Activated CD4-positive, alpha-beta T cell treated with anti-CD3 and anti-CD28 coated beads for 24 hours (primary cell): ENCODE results near the gene ADGRG6.
"Not testable (repeated sequence)": the region's sequence is repeated elsewhere in the genome, so short reads cannot be mapped to it uniquely, and the experiment has no call there.

Experiments
- DNase-seq, 2 donors: peaks; one replicate each; pipeline ENCODE4 v3.0.0-alpha.2; 2020; ENCODE audit warnings: low read depth in 2 of 2

The ADGRG6 gene

DNA sequence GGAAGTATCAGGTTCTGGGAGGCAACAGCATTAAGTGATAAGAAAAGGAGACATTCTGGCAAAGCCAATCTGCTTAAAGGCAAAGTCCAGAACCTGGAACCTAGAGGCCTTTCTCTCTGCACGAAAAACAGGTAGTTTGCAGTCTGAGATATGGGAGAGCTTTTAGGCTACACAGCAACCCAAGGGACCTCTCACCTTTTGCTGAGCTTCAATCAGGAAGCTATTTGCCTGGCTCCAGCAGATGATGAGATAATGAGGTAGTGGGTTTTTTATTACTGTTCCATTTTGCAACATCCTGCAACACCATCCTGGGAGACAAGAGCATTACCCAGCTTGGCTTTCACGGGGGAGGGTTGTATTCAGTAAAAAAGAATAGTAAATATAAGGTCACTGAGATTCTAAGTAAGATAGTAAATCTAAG, 143.1 kb downstream of the ADGRG6 start:
- DNase-seq: no peak

DNA sequence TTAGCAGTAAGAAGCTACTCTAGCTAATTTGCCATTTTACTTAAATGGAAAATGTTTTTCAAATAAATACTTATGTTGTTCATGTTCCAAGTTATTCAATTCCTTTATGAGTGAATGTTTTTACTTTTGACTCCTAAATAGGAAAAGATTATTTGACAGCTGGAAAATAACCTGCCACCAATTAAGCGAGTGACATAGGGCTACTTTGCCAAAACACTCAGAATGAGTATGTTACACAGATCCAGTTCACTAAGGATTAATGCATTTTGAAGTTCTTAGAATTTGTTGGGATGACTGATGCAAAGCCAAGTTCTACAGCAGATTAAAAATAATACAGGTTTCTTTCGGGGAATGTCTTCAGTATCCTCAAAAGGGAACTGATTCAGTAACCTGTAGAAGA, 144.4 kb downstream of the ADGRG6 start:
- DNase-seq: no peak

DNA sequence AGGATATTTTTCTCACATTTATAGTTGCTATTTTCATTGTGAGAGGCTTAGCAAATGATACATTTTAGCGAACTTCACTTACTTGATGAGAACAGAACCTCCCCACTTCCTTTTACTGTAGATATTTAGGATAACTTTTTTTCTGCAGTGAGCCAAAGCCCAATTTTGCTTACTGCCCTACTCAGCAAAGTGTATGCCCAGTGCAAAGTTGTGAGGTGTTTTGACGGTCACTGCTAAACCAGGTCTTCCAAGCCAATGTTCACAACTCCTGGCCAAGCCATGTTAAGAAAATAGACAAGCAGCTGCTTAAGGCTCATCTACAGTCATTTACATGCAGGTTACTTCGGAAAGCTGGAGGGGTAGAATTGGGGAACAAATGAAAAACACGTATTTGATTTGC, 144.8 kb downstream of the ADGRG6 start:
- no peak for DNase-seq

DNA sequence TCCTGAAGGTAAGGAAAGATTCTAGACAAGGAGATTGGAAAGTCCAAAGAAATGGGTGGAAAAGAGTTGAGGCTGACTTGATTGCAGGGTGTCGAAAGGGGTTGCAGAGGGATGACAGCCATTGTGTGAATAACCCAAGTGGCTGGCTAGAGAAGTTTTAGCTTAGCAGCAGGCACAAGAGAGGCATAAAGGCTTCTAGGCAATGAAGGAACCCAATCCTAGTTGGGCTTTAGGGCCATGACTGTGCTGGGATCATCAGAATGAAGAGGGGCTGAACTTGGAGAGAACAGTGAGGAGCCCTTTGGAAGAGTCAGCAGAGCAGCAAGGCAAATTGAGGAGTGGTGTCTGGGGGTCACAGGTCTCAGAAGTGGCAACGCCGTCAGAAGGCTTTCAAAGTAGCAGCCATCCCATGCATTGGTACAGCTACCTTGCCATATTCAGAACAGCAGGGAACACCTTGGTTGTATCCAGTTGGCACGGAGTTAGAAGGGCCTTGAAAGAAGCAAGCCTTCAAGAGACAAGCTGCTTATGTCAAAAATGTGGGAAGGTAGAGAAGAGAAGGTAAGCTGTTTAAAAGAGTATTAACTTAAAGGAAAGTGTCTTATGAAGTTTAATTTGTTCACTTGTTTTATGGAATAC, 146.4 kb downstream of the ADGRG6 start:
- DNase-seq: no peak

DNA sequence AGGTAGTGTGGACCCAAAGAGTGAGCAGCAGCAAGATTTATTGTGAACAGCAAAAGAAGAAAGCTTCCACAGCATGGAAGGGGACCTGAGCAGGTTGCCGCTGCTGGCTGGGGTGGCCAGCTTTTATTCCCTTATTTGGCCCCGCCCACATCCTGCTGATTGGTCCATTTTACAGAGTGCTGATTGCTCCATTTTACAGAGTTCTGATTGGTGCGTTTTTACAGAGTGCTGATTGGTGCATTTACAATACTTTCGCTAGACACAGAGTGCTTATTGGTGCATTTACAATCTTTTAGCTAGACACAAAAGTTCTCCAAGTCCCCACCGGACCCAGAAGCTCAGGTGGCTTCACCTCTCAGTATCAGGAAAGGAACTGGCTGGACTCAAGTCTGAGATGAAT, 149.0 kb downstream of the ADGRG6 start:
- DNase-seq: not testable (repeated sequence)

DNA sequence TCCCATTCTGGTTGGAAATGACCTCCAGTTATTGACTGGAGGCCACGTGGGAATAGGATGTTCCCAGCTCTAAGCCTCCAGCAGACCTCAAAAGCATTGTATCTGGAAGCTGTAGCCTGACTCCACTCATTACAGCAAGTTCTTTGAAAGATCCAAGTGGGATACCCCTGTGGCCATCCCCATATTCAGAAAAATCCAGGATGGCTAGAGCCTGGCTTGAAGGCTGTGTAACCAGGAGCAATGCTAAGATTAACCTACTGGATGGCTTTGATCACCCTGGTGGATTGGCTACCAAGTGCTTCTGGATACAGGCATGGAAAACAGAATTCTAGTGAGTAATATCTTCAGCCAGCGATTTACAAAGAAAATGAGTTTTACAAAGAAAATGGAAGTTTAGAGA, 151.2 kb downstream of the ADGRG6 start:
- no peak for DNase-seq

DNA sequence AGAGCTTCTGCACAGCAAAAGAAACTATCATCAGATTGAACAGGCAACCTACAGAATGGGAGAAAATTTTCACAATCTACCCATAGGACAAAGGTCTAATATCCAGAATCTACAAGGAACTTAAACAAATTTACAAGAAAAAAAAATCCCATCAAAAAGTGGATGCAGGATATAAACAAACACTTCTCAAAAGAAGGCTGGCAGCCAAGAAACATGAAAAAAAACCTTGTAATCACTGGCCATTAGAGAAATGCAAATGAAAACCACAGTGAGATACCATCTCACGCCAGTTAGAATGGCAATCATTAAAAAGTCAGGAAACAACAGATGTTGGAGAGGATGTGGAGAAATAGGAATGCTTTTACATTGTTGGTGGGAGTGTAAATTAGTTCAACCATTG, 152.4 kb downstream of the ADGRG6 start:
- DNase-seq: not testable (repeated sequence)

DNA sequence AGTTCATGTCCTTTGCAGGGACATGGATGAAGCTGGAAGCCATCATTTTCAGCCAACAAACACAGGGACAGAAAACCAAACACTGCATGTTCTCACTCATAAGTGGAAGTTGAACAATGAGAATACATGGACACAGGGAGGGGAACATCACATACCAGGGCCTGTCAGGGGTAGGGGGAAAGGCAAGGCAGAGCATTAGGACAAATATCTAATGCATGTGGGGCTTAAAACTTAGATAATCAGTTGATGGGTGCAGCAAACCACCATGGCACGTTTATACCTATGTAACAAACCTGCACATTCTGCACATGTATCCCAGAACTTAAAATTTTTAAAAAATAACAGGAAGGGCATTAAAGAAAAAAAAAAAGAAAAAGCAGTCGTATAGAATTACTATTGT, 153.0 kb downstream of the ADGRG6 start:
- not testable (repeated sequence) for DNase-seq

DNA sequence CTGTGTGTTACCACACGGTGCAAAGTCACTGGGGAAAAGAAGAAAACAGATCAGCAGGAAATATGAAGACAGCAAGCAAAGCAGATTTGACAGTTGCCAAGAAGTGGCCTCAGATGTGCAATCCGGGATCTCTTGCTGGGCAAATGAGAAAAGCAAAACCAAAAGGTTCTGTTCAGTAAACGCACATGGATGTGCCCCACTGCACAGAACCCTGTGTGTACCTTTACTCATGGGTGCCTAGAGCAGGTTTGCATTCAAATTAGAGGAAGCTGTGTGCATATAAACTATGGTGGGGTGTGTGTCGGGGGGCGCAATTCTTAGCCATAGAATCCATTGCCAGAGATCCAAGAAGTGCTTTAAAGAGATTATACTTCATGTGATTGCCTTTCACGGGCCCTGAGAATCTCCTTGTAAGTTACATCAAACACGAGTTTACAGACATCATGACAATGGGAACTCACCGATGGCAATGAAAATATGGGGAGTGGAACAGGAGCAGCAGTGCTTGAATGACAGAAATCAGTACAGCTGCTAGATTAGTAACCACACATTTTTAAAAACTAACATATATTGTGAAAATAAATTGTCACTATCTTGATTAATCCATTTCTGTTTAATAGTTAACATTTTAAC, 154.3 kb downstream of the ADGRG6 start:
- no peak for DNase-seq

DNA sequence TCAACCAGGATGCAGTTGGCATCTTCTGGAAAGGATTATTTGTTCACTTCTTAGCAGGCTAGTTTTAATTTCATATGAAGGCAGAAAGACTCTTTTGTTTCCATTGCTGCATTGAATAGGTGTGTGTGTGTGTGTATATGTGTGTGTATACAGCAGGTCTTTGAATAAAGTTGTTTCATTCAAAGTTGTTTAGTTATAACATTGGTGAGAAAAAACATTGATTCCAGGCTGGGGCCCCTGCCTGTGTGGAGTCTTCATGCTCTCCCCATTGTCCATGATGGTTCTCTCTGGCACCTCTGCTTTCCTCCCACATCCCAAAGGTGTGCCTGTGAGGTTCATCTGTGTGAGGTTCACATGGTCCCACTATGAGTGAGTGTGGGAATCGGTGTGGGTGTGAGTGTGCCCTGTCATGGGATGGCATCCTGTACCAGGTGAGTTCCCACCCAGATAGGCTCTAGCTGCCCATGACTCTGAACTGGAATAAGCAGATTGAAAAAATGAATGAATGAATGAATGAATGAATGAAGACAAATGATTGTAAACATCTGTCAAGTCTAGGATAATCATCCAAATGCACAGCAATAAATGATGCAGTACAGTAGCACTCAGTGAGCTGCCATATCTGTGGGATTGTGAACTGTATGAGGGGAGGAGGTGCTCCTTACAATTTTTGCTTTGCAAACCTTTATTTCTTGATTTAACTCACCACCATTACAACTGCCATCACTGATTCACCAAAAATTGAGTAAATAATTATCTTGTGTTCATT, 156.0 kb downstream of the ADGRG6 start:
- no peak for DNase-seq

DNA sequence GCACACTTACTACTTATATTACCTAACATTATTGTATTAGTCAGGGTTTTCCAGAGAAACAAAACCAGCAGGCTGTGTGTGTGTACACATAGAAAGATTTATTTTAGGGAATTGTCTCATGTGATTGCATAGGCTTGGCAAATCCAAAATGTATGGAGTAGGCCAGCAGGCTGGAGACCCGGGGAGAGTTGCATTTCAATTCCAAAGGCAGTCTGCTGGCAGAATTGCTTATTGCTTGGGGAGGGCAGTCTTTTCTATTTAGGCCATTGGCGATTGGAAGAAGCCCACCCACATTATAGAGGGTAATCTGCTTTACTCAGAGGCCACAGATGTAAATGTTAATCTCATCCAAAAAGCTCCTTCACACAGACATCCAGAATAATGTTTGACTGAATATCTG, 157.0 kb downstream of the ADGRG6 start:
- no peak for DNase-seq

DNA sequence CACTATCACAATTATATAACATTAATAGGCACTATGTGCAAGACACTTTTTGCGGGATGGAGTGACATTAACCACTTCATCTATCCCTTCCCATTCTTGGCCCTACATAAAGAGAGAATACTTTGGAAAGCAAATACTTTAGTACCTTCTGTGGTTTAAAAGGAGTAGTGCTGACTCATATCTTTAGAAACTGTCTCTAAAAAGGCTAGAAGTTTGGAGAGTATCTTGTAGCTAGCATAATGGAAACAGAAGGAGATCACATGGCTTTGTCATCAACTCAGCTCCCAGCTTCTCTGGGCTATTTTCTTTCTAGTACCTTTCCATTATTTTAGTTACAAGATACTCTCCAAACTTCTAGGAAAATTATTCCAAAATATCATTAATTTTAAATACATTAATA, 157.5 kb downstream of the ADGRG6 start:
- no peak for DNase-seq

DNA sequence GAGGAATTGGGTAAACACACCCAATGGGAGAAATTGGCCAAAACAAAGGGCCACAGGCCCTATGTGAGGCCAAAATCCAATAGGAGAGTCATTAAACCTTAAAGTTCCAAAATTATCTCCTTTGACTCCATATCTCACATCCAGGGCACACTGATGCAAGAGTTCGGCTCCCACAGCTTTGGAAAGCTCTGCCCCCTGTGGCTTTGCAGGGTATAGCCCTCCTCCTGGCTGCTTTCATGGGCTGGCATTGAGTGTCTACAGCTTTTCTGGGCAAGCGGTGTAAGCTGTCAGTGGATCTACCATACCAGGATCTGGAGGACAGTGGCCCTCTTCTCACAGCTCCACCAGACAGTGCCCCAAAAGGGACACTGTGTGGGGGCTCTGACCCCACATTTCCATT, 160.5 kb downstream of the ADGRG6 start:
- no peak for DNase-seq

DNA sequence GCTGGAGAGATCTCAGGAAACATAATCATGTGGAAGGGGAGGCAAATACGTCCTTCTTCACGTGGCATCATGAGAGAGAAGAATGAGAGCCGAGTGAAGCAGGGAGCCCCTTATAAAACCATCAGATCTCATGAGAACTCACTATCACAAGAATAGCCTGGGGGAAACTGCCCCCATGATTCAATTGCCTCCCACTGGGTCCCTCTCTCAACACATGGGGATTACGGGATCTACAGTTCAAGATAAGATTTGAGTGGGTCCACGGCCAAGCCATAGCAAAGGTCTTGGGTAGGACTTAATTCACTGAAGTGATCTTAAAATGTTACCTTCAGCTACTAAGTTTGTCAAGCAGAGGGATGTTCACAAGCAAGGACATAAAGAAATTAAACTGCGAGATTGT, 162.2 kb downstream of the ADGRG6 start:
- no peak for DNase-seq

DNA sequence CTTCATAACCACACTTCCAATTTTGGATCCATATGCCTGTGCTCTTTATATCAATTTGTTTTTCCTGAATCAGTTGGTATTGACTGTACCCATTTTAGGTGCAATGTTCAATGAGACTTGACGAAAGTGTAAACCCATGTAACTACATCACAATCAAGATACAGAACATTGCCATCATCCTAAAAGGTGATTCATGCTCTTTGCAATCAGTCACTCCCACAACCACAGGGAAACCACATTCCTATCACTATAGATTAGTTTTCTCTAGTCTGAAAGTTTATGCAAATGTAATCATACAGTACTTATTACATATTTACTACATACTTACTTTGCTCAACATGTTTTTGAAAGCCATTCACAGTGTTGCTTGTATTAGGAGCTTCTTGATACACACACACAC, 167.4 kb downstream of the ADGRG6 start:
- DNase-seq: no peak

DNA sequence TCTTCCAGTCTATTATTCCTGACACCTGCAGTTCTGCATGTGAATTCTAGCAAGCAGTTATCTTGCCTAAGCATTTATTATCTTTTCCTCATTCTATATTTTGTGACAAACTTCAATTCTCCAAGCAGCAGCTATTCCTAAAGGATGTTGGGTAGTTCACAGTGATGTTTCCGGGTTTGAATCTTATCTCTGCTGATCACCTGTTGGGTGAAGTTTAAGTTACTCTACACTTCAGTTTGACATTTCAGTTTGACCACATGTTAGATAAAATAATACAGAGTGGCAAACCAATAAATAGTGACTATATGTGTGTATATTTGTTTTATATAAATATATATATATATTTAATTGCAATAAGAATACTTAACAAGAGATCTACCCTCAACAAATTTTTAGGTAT, 168.6 kb downstream of the ADGRG6 start:
- no peak for DNase-seq

DNA sequence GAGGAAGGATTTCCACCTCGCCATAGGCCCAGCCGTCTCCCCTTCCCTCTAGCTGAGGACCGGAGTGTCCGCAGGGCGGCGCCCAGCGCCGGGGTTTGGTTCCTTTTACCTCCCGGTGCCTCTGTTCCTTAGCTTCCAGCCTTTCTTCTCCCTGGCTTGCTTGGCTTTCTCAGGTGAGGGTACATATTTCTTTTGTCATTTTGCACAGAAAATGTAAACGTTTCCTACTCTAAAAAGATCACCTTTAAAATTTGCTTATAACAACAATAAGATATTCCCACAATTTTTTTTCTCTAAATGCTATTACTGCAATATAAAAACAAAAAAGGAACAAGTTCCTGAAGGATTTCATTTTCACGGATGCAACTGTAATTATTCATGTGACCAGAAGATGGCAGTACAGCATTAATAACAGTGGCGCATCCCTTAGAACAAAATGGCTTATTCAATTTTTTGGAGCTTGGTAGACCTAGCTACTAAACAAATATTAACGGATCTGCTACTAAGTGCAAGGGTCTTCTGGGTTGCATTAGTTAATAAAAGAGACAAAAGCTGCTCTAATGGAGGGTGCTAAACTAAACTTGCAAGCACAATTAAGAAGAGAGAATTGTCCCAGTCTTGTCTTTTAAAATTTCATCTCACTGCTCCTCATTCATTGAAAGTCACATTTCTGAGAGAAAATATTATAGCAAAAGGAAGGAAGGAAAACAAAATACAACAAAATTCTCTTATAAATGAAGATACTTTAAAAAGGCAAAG, 172.9 kb downstream of the ADGRG6 start:
- no peak for DNase-seq

DNA sequence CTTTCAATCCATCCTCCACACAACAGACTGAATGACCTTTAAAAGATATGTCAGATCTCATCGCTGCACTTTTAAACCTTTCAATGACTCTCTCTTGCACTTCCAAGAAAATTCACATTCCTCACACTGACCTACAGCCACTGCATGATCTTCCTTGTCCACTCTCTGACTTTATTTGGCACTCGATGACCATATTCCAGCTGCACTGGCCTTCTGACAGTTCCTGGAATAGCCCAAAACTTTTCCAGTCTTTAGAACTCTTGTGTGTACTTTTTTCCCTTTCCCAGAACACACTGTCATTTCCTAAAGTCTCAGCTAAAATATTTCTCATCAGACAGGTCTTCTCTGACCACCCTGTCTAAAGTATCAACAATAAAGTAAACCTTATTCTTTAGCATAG, 174.6 kb downstream of the ADGRG6 start:
- no peak for DNase-seq

DNA sequence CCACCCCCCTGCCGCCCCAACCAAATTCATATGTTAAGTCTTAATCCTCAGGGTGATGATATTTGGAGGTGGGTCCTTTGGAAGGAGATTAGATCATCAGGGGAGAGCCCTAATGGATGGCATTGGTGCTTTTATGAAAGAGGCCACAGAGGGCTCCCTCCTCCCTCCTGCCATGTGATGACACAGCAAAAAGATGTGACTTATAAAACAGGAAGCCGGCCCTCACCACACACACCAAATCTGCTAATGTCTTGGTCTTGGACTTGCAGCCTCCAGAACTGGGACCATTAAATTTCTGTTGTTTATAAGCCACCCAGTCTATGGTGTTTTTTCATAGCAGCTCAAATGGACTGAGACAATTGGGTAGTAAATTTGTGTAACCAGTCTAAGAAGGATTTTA, 176.3 kb downstream of the ADGRG6 start:
- no peak for DNase-seq

DNA sequence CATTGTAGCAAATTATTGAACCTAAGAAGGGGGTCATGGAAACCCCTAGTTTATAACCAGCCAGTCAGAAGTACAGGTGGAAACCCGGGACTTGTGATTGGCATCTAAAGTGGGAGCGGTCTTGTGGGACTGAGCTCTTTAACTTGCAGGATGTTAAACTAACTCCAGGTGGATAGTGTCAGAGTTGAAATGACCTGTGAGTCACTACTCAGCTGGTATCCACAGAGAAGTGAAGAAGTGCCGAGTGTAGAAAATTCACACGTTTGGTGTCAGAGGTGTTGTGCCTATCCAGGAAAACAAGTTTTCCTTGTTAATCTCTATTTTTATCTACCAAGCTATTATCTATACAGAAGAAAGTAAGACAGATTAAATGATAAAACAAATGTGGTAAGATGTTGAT, 179.7 kb downstream of the ADGRG6 start:
- DNase-seq: no peak

DNA sequence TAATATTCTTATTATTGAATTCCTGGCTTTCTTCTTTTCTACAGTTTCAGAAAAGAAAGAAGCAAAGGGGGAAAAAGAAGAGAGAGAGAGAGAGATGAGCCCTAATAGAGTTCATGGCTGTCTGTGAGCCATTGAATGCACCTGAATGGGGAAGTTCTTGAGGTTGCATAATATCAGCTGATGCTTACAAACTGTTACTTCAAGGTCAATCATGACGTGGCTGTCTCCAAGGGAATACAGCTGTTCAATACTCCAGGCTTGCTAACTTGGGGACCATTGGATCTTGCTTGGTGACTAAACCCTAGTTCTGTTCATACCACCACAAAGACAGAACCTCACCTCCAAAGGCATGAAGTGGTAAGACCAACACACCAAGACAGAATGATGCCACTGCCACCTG, 180.4 kb downstream of the ADGRG6 start:
- DNase-seq: no peak

DNA sequence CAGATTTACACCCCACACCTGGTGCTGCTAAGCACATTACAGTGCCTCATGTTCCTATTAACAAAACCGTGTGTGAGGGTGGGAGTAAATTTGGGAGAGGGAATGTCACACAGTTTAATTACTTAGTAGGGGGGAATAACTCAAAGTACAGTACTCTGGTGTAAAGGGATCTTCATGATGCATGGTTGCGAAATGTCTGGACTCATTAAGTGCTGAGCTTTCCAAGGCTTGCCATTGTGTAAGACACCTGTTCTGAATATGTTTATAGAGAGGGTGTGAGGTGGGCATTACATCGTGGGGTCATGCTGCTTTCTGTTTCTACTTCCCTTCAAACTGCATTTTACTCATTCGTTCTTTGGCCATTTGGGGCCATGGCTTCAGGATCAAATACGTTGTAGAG, 181.2 kb downstream of the ADGRG6 start:
- DNase-seq: no peak

DNA sequence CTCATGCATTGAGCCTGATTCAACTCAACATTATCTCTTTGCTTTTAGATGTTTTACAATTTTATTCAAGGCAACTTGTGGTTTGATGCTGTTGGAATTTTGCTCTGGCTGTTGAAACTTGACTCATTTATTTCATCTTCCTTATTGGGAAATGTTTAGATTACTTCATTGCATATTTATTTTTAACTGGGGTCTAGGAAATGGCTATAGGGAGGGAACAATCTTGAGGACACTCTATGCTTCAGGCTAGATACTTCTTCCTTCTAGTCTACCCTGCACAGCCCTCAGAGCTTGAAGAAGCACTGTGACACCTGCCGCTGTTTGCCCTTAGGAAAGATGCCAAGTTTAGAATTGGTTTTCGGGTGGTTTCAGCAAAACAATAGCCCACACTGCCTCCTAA, 183.4 kb downstream of the ADGRG6 start:
- no peak for DNase-seq
